HG02588 (cell line): ENCODE measurements around the gene C16orf90.
"Not testable (repeated sequence)": the region's sequence is repeated elsewhere in the genome, so short reads cannot be mapped to it uniquely, and the experiment has no call there.

Experiments
- ATAC-seq: cut with Tn5 transposase; IDR thresholded peaks from one replicate; pipeline ENCODE4 v1.9.1; 2021; ENCODE audit warnings: mild to moderate bottlenecking, moderate library complexity; ENCODE audit not compliant: unreplicated experiment

C16orf90 gene

DNA sequence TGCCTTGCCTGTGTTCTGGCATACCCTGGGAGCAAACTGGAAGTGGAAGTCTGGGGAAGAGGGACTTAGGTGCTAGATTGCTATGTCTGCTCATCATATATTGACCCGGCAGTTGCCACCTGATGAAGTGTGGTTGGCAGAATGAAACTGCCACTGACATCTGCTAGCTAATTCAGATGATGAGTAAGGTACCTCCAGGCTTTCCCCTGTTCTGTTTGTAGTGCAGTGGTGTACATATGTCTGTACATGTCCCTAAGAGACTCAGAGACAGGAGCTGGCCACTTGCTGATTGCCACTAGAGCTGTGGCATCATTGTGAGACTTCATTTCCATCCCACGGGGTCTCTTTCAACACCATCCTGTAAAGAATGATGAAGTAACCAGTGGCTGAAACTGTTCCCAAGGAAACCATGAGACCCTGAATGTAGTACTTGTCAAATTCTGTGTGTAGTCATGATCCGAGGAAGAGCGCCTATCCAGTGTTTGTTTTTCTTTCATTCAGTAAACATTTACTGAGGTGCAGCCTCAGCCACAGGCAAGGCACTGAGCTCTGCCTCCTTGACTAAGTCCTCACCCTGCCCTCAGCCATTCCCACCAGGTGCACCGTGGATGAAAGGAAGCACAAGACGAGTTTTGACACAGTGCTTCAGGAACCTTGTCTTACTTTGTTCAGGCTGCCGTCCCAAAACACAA, 18.7 kb upstream of the C16orf90 start:
- no peak for ATAC-seq

DNA sequence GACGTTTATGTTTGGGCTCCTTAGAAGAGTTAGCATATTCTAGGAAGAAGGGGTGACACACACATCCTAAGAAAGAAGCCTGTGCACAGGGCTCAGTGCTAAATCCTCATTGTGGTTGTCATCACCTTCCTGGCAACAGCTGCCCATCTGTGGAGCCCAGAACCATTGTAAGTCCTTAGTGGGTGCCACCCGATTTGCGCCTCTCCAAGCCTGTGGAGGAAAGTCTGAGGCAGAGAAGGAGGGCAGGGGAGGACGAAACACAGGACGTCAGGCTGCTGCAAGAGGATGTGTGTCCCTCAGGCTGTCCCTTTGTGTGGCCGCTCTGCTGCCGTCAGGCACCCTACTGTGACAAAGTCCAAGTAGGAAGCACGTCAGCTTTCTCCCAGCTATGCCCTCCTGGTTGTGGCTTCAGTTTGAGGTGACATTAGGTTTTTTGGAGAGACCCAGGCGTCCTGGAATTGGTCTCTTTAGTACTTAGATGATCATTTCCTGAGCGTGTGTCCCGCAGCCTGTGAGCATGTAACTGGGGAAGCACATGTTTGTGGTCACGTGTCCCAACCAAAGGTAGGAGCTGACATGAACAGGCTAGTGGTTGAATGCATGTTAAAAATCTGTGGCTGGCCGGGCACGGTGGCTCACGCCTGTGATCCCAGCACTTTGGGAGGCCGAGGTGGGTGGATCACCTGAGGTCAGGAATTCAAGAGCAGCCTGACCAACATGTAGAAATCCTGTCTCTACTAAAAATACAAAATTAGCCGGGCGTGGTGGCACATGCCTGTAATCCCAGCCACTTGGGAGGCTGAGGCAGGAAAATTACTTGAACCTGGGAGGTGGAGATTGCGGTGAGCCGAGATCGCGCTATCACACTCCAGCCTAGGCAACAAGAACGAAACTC, 16.2 kb upstream of the C16orf90 start:
- ATAC-seq = no peak

GRCh38 chr16:3510416-3510815, 15.1 kb upstream of the C16orf90 start:
- ATAC-seq = no peak

DNA sequence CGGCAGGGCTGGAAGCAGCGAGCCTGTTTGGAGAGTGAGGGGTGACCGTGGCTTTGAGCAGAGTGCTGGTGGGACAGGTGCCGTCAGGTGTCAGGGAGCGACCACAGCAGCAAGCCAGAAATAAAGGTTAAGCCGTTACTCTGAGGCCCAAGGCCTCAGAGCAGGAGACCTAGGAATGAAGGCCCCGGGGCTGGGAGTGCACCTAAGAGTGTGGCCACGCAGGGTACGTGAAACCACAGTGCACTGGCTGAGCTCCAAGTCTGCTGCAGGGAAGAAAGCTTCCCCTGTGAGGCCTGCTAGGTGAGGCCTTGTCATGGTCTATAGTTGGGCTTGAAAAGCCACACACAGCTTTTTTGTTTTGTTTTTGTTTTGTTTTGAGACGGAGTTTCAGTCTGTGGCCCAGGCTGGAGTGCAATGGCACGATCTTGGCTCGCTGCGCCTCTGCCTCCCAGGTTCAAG, 14.2 kb upstream of the C16orf90 start:
- no peak for ATAC-seq

- ATAC-seq = no peak
Observed at GRCh38 chr16:3508736-3509135, 13.4 kb upstream of the C16orf90 start.

- no peak for ATAC-seq
Observed at GRCh38 chr16:3503523-3503922, 8.2 kb upstream of the C16orf90 start.

GRCh38 chr16:3501783-3502400, 6.6 kb upstream of the C16orf90 start:
- no peak for ATAC-seq

DNA sequence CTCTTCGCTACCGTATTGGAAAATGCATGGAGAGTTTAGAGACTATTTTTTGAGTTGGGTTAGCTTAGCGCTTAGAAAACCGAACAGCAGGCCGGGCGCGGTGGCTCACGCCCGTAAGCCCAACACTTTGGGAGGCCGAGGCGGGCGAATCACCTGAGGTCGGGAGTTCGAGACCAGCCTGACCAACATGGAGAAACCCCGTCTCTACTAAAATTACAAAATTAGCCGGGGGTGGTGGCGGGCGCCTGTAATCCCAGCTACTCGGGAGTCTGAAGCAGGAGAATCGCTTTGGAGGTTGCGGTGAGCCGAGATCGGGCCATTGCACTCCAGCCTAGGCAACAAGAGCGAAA, 6.1 kb upstream of the C16orf90 start:
- not testable (repeated sequence) for ATAC-seq

DNA sequence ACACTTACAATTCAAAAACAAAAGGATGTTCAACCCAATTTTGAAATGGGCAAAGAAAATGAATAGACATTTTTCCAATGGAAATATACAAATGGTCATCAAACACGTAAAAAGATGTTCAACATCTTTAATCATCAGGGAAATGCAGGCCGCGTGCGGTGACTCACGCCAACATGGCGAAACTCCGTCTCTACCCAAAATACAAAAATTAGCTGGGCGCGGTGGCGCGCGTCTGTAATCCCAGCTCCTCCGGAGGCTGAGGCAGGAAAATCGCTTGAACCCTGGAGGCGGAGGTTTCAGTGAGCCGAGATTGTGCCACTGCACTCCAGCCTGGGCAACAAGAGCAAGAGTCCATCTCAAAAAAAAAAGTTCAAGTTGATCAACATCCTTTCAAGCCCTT, 3.7 kb upstream of the C16orf90 start:
- ATAC-seq = no peak

DNA sequence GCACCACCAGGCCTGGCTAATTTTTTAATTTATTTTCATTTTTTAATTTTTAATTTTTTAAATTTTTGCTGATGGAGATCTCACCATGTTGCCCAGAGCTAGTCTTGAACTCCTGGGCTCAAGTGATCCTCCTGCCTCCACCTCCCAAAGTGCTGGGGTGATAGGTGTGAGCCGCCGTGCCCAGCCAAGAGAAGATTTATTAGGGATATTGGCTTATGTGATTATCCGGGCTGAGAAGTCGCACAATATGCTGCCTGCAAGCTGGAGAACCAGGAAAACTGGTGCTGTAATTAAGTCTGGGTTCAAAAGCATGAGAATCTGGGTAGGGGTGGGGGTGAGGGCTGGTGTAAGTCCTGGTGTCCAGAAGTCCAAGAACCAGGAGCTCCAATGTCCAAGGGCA, 2.5 kb upstream of the C16orf90 start:
- ATAC-seq = no peak

GRCh38 chr16:3496386-3496785, 1.1 kb upstream of the C16orf90 start:
- ATAC-seq = no peak

GRCh38 chr16:3494386-3494973, 809 bp downstream of the C16orf90 start:
- no peak for ATAC-seq

DNA sequence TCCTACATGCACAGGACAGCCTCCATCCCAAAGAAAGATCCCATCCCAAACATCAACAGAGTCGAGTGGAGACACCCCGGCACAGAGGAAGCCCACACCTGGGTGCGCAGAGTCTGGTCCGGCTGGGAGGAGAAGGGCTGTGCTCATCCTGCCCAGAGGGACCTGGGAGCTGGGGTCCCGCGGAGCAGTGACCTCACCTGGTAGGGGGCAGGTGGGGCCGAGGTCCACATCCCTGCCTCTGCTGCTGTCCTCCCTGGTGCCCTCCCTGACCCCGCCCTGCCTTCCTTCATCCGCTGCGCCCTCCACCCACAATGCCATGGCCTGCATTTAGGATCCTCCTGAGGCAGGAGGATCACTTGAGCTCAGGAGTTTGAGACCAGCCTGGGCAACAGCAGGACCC, 2.9 kb downstream of the C16orf90 start:
- ATAC-seq = no peak

- ATAC-seq = no peak
Observed at GRCh38 chr16:3490911-3491629, 4.2 kb downstream of the C16orf90 start.

GRCh38 chr16:3488801-3489200, 6.5 kb downstream of the C16orf90 start:
- no peak for ATAC-seq

DNA sequence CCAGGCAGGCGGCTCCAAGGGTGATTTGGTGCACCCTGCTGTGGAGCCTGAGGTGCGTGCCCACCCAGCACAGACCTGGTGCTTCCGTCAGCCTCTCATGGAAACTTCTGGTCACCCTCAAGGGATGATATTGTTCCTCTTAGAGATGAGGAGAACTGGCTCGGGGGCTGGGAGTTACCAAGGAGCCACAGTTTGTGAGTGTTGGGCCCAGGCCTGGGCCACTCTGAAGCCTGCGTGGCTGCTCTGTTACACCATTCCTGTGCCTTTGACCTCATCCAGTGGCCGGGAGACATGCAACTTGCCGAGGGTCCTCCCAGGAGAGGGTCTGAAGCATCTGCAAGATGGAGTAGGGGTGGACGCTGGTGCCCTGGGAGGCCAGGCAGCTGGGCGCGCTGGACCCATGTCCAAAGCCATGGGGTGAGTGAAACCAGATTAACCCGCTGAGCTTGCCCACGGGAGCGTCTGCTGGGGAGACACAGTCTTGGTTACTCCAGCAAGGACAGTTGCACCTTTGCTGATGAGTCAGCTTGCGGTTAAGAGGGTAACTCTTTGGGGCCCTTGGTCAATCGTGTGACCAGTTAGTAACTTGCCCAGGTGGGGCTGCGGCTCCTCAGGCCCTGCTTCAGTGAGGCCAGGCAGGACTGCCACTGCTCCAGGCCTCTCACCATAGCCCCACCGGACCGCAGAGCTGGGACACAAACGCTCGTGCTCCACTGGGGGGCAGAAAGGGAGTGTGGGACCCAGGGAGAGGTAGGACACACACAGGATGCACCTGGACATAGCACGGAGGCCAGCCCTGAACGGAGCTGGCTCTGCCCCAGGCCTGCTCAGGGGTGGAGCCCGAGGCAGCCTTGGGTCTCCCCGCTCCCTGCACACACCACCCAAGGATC, 7.5 kb downstream of the C16orf90 start:
- no peak for ATAC-seq

- no peak for ATAC-seq
Observed at GRCh38 chr16:3486506-3487215, 8.6 kb downstream of the C16orf90 start.

- ATAC-seq = no peak
Observed at GRCh38 chr16:3485821-3486505, 9.3 kb downstream of the C16orf90 start.
